ENCODE measurements around the gene UBAC1.
"Not testable (repeated sequence)": the region's sequence is repeated elsewhere in the genome, so short reads cannot be mapped to it uniquely, and the experiment has no call there.

The UBAC1 gene

GRCh38 chr9:135948446-135948845 lies 12.7 kb downstream of the UBAC1 start:
- no peak overlapping the region for H3K4me3 ChIP-seq
- H3K4me1 ChIP-seq: no peaks in the 10 kb centered on the region
- intact Hi-C loops (cut with DNase I; ENCODE audit: low total_unique reads): no loop called here
- no peak for TF ChIP-seq CTCF (IDR thresholded peaks at IDR 0.05)
- H3K27me3 ChIP-seq: no peaks in the 10 kb centered on the region
- no peak overlapping the region for H3K27ac ChIP-seq
- DNase-seq: no peak
- peaks cover 62 to 94% (median 74%) of the 10 kb centered on the region in 3 donors for H3K36me3 ChIP-seq
- no peaks in the 10 kb centered on the region for H3K9me3 ChIP-seq

GRCh38 chr9:135947582-135947981 lies 13.6 kb downstream of the UBAC1 start:
- Histone ChIP-seq H3K27me3 (no peaks in the 10 kb centered on the region), H3K4me1 (no peaks in the 10 kb centered on the region), H3K36me3 (peaks cover 59 to 94% (median 77%) of the 10 kb centered on the region in 3 donors), H3K9me3 (no peaks in the 10 kb centered on the region), H3K27ac (no peak overlapping the region), H3K4me3 (no peak overlapping the region)
- DNase-seq: no peak
- no peak for TF ChIP-seq CTCF (IDR thresholded peaks at IDR 0.05)
- intact Hi-C loops (cut with DNase I; ENCODE audit: low total_unique reads): no loop called here

GRCh38 chr9:135947105-135947504 lies 14.1 kb downstream of the UBAC1 start:
- H3K9me3 ChIP-seq; DNase-seq; H3K4me1 ChIP-seq; H3K4me3 ChIP-seq; H3K27ac ChIP-seq; intact Hi-C loops (cut with DNase I; ENCODE audit: low total_unique reads); H3K27me3 ChIP-seq: not testable (repeated sequence)
- H3K36me3 ChIP-seq: peaks cover 54 to 94% (median 74%) of the 10 kb centered on the region in 3 donors

- intact Hi-C loops (cut with DNase I; ENCODE audit: low total_unique reads): no loop called here
- TF ChIP-seq CTCF (IDR thresholded peaks at IDR 0.05): no peak
- Histone ChIP-seq H3K27ac (no peak overlapping the region), H3K9me3 (no peaks in the 10 kb centered on the region), H3K27me3 (no peaks in the 10 kb centered on the region), H3K4me3 (no peak overlapping the region), H3K4me1 (no peaks in the 10 kb centered on the region), H3K36me3 (peaks cover 52 to 94% (median 77%) of the 10 kb centered on the region in 3 donors)
- DNase-seq: no peak
Observed at GRCh38 chr9:135946392-135946994, 14.7 kb downstream of the UBAC1 start.

GRCh38 chr9:135945969-135946368 lies 15.2 kb downstream of the UBAC1 start:
- H3K4me3 ChIP-seq: no peak overlapping the region
- no peaks in the 10 kb centered on the region for H3K9me3 ChIP-seq
- H3K27ac ChIP-seq: no peak overlapping the region
- no peak for TF ChIP-seq CTCF (IDR thresholded peaks at IDR 0.05)
- intact Hi-C loops (cut with DNase I; ENCODE audit: low total_unique reads): no loop called here
- H3K36me3 ChIP-seq: peaks cover 49 to 95% (median 82%) of the 10 kb centered on the region in 3 donors
- no peaks in the 10 kb centered on the region for H3K4me1 ChIP-seq
- no peak for DNase-seq
- no peaks in the 10 kb centered on the region for H3K27me3 ChIP-seq

- Histone ChIP-seq H3K9me3 (no peaks in the 10 kb centered on the region), H3K27me3 (no peaks in the 10 kb centered on the region), H3K4me3 (no peak overlapping the region), H3K4me1 (no peaks in the 10 kb centered on the region), H3K36me3 (peaks cover 48 to 100% (median 84%) of the 10 kb centered on the region in 3 donors), H3K27ac (no peak overlapping the region)
- no peak for DNase-seq
- intact Hi-C loops (cut with DNase I; ENCODE audit: low total_unique reads): no loop called here
- no peak for TF ChIP-seq CTCF (IDR thresholded peaks at IDR 0.05)
Observed at GRCh38 chr9:135944444-135945252, 16.5 kb downstream of the UBAC1 start.

GRCh38 chr9:135943604-135944003 lies 17.6 kb downstream of the UBAC1 start:
- H3K27ac ChIP-seq; H3K27me3 ChIP-seq; H3K4me1 ChIP-seq; intact Hi-C loops (cut with DNase I; ENCODE audit: low total_unique reads); DNase-seq; H3K4me3 ChIP-seq; H3K9me3 ChIP-seq: not testable (repeated sequence)
- peaks cover 52 to 100% (median 88%) of the 10 kb centered on the region in 3 donors for H3K36me3 ChIP-seq
